ENCODE data around the gene PGRMC2.

DNA sequence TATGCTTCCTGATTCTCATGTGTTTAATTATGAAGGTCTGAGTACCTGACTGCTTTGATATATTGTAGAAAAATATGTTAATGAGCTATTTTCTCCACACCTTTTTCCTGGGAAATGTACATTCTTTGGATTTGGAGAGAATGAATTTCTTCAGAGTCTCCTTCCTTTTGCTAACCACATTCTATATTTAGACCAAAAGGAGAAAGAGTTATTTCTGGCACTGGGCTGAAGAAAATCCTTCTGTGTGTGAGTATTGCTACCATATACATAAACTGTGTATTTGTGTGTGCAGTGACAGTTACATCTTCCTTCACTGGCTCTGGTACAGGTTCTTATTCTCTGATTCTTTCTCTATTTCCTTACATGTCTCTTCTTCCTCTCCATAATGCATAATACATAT, 44.5 kb upstream of the PGRMC2 start:
- TF ChIP-seq, protein P1, sequence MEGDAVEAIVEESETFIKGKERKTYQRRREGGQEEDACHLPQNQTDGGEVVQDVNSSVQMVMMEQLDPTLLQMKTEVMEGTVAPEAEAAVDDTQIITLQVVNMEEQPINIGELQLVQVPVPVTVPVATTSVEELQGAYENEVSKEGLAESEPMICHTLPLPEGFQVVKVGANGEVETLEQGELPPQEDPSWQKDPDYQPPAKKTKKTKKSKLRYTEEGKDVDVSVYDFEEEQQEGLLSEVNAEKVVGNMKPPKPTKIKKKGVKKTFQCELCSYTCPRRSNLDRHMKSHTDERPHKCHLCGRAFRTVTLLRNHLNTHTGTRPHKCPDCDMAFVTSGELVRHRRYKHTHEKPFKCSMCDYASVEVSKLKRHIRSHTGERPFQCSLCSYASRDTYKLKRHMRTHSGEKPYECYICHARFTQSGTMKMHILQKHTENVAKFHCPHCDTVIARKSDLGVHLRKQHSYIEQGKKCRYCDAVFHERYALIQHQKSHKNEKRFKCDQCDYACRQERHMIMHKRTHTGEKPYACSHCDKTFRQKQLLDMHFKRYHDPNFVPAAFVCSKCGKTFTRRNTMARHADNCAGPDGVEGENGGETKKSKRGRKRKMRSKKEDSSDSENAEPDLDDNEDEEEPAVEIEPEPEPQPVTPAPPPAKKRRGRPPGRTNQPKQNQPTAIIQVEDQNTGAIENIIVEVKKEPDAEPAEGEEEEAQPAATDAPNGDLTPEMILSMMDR (IDR thresholded peaks at IDR 0.05; ENCODE audit: low read depth, low read length), result no peak
- TF ChIP-seq EZH2phosphoT487 (IDR thresholded peaks at IDR 0.05; ENCODE audit: low read depth), result no peak

Data from OCI-LY3 (cell line).